NOMO-1 (cell line): ENCODE results near the gene FRAT2.

Experiments used
- DNase-seq, 2 experiments: peaks; one replicate each; lab custom pipeline; 2025; ENCODE audit not compliant: unreplicated experiment in 2 of 2; lab: John Stamatoyannopoulos, UW

Gene FRAT2, protein sequence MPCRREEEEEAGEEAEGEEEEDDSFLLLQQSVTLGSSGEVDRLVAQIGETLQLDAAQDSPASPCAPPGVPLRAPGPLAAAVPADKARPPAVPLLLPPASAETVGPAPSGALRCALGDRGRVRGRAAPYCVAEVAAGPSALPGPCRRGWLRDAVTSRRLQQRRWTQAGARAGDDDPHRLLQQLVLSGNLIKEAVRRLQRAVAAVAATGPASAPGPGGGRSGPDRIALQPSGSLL

DNA sequence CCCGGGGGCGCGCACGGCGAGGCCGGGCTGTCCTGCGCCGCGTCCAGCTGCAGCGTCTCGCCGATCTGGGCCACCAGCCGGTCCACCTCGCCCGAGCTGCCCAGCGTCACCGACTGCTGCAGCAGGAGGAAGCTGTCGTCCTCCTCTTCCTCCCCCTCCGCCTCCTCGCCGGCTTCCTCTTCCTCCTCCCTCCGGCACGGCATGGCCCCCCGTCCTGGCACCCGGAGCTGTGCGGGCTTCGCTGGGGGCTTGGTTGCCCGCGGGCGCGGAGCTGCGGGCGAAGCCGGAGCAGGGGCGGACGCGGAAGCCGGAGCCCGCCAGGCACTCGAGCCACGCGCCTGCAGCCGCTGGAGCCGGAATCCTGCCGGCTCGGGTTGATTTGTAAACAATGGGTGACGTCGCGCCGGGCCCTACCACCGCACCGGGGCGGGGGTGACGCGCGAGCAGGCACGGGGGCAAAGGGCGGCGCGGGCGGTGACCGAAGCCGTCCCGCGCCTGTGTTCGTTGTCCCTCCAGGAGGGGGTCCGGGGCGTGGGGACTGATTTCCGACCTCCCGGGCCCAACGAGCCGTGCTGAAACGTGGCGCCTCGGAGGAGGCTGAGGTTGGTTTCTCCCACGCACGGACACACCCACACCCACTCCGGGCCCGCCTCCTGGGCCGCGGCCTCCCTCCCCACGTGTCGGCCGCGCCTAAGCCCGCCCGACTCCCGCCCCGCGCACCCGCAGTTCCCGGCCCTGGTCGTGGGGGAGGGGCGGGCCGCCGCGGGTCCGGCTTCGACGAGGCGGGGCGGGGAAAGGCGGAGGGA is at the start of gene FRAT2:
Gene FRAT2 (minus strand): TSS at position 360 of the 806 bp plus-strand sequence. CDS start 157 bp downstream, at position 203.
- DNase-seq: peak; percentile 84 to 92

DNA sequence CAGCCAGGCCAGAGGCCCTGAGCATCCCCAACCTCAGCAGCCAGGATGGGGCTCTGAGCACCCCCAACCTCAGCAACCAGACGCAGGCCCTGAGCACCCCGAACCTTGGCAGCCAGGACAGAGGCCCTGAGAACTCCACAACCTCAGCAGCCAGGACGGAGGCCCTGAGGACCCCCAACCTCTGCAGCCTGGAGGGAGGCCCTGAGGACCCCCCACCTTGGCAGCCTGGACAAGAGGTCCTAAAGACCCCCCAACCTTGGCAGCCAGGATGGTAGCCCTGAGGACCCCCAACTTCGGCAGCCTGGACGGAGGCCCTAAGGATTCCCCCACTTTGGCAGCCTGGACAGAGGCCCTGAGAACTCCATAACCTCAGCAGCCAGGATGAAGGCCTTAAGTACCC is 49.6 kb upstream of the FRAT2 start:
- DNase-seq: no peak

DNA sequence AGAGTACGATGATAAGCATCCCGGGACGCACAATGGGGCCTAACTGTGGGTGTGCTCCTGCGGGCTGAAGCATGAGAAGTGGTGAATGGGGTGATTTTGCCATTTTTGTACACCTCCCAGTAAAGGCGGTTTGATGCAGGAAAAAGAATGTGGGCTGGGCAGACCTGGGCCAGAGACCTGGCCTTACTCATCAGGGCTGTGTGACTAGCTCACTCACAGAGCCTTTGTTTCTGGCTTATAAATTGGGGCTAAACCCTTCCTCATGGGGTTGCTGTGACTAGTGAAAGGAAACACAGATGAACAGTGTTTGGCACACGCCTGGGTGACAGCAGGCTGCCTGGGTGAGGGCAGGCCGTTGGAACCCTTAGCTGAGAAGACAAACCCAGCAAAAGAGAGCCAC is 48.6 kb upstream of the FRAT2 start:
- no peak for DNase-seq

DNA sequence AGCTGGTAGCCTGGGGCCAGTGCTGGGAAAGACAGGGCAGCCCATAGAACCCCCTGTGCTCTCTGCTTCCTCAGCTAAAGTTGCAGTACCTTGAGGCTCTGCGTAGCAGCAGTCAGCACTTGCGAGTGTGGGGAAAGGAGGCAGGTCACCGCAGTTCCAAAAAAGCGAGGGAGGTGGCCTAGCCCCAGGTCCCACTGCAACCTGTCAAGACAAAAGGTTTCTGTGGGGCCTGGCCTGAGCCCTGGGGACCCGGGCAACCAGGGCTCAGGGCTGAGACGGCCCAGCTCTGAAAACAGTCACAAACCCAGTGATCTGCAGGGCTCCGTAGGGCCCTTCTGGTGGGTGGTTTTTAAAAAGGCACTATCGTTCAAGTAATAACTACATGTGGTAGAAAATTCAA is 47.1 kb upstream of the FRAT2 start:
- DNase-seq: no peak

DNA sequence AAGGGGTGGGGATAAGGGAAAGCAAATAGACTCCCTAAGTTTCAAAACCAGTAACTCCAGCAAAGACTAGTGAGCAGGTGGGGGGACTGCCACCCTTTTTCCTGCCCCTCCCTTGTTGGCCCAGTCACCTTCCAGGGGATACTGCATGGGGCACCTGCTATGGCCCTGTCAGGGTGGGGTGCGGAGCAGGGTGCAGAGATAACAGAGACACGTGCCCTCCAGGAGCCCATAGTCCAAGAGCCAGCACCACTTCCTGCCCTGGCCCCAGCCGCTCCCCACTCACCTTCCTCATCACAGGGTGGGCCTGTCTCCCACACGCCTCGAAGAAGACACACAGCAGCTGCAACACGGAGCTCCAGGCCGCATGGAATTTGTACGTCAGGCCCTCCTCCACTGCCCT is 46.0 kb upstream of the FRAT2 start:
- no peak for DNase-seq

DNA sequence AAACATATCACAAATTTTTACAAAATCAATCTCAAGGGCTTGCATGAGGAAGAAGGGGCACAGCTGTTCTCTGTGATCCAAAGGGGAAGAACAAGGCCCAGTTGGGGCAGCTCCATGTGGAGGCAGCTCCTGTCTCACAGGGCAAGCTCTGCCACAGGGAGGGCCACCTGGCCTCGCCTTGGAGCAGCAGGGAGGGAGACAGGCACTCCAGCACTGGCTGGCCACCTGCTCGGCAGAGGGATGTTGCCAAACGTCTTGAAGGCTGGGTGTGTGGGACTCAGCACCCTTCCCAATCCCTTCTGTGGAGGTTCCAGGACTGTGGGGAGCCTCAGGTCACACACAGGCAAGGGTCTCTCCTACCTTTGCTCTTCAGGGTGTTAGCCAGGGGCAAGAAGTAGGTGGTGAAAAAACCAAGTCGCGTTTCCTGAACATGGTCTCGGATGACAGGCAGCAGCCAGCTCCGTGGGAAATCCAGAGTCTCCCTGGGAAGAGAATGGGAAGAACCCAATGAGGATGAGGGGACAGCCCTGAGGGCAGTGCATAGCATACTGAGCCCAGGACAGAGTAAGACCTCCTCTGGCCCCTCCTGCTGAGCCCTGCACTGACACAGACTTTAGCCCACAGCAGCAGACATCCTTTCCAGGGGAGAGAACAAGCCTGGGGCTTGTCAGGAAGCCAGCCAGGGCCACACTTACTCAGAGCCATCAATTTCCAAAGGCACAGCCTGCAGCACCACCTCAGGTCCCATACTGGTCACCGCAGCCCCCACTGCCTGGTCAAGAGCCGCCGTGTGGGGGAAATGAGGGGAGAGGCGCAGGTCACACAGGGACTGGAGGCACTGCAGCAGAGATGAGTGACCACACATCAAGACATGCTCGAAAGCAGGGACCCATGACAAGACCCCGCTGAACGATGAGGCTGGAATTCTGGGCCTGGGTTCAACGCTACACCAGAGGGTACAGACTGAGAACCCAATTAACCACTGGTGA is 44.7 kb upstream of the FRAT2 start:
- DNase-seq: no peak

DNA sequence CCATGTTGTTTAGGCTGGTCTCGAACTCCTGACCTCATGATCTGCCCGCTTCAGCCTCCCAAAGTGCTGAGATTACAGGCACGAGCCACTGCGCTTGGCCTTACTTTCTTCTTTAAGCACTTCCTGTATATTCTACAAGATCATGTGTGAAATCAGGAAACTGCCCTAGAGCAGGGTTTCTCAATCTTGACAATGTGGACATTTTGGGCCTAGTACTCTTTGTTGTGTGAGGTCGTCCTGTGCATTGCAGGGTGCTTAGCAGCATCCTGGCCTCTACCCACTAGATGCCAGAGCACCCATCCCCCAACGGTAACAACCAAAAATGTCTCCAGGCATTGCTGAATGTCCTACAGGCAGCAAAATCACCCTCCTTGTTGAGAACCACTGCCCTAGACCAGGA is 41.9 kb upstream of the FRAT2 start:
- DNase-seq: peak; percentile 76 to 82

DNA sequence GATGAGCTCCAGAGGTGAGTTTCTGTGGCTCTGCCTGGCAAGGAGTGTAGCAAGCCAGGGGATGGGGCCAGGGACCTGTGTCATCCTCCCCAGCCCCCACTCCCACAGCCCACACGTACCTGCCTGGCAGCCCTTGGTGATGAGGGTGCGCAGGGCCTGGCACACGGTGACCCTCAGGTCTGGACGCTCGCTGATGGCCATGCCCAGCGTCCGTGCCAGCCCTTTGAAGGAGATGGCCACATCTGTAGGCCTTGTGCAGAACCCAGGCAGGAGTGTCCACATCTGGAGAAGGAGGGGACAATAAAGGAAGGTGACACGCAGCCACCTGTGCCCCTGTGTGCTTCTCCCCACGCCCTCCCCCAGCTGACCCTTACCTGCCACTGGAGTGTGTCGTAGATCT is 38.9 kb upstream of the FRAT2 start:
- no peak for DNase-seq

DNA sequence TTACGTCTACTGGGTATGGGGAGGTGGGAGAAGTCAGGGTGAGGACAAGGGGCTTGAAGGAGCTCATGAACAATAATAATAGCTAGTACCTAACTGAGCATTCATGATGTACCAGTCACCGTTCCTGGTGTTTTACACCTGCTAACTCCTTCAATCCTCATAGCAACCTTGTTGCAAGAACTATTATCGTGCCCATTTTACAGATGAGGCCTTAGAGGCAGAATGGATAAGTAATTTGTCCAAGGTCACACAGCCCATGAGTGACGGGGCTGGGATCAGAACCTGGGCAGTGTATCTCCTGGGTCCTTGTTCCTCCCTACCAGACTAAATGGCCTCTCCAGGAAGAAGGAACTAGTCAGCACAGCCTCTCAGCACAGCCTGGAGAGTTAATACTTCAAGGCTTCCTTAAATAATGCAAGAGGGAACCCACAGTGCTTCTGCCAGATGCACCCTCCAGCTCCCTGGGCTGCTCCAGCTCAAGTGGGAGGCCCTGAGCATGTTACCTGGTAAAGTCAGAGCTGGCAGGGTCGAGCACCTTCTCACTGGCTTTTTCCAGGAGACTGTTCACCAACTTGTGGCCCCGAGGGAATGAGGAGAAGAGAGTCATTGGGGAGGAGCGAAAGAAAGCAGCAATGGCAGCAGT is 37.8 kb upstream of the FRAT2 start:
- DNase-seq: no peak

DNA sequence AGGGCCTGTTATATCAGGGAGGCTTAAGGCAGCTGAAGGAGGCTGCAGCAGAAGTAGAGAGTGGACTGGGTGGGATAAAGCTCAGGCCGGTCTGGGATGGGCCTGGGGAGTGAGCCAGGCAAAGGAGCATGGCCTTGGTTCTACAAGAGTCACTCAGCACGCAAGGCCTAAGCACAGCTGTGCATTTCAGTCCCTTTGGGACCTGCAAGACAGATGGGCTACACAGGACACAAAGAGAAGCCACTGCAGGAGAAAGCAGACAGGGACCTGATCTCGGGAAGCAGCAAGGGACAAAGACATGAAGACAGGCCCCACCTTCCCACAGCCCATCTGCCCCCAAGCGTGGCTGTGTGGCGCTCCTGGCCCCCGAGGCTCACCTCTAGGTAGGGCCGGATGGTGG is 37.2 kb upstream of the FRAT2 start:
- DNase-seq: no peak

DNA sequence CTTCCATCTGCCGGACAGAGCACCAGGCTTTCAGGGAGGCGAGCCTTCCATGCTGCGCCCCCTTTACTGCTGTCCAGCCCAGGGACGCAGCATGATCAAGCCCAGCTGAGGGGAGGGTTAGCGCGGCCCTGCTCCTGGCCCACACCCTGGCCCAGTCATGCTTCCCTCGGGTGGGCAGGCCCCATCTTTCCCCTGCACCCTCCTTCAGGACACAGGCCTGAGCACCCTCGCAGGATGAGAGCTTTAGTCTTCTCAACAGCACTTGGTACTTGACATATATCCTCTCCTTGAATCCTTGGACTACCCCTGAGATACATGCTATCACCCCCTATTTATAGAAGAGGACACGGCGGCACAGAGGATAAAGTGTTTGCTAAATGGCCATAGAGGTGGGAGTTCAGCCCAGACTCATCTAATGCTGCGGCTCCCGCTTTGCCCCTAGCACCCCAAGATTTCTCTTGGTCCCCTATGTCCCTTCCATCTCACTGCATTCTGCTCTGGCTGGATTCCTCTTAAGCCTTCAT is 32.7 kb upstream of the FRAT2 start:
- no peak for DNase-seq

DNA sequence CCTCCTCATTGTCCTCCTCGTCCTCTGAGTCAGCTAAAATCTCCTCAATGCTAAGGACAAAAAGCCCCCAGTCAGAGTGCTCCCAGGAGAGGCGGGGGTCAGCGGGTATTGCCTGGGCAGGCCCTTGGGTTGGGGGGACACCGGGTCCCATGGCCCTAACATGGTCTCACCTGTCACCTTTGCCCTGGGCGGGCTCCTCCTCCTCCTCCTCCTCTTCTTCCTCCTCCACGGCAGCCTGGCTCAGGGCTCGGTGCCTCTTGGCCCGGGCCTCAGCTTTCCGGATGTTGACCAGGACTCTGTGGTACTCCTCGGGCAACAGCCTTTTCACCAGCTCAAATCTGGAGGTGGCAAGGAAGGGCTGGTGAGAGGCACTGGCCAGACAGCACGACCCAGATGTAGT is 32.0 kb upstream of the FRAT2 start:
- no peak for DNase-seq

DNA sequence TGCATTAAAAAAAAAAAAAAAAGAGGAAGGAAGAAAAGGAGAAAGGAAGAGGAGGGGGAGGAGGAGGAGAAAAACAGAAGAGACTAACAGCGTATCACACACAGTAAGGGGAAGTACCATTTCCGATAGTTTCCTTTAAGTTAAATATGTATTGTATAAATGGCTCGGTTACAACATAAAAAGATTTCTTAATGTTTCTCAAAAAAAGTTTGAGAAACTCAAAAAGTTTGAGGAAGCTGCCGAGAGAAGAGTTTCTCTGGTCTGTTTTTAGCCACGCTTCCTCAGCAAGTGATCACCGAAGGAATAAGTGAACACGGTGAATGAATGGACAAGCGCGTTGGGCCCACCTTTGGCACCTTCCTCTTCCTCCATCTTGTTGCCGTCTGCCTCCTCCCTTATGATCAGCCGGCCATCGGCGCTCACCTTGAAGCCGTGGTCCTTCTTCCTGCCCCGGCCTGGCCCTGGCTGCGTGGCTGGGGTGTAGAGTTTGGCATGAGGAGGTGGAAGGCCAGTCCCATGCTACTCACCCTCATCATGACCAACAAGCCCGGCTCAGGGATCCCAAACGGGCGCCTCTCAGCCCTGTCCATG is 31.3 kb upstream of the FRAT2 start:
- peak; percentile 86 to 99 for DNase-seq

DNA sequence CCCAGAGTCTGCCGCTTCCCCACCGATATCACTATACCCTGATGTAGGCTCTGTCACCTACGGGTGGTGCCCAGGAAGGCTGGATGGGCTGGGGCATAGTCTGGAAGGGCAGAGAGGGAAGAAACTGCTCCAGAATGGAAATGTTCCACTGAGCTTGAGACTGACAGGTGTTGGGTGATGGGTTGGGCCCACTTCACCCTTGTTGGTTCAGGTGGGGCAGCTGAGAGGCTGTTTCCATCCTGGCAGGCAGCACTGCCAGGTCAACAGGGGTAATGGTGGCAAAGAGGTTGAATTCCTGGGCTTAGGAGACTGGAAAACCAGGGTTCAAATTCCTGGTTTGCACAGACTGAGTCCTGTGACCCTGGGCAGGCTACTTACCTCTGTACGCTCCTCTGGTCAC is 28.5 kb upstream of the FRAT2 start:
- no peak for DNase-seq

DNA sequence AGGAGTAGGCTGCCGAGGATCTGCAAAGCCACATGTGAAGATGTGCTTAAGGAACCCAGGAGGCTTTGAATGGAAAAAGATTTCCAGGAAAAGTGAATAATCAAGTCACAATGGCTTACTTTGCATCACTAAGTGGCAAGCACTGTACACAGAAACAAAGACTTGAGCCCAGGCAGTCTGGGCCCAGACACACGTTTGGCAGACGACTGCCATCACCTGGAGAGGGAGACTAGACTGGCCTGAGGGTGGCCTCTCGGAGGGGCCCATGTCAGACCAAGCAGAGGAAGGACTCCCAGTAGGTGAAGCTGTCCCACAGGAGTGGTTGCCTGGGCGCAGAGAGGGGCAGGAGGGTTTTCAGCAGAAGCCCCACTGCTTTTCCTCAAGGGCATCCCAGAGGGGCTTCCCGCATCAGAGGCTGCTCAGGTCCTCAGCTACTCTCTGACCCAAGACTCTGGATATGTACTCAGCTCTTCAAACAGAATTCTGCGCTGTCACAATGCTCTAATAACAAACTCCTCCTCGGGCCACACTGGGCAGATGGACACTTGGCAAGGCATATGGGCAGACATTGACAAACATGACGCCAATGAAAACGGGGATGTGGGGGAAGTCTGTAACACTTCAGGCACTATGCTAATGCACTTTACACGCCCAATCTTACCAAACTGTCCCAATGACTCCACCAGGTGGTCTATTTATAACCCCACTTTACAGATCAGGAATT is 27.9 kb upstream of the FRAT2 start:
- no peak for DNase-seq

DNA sequence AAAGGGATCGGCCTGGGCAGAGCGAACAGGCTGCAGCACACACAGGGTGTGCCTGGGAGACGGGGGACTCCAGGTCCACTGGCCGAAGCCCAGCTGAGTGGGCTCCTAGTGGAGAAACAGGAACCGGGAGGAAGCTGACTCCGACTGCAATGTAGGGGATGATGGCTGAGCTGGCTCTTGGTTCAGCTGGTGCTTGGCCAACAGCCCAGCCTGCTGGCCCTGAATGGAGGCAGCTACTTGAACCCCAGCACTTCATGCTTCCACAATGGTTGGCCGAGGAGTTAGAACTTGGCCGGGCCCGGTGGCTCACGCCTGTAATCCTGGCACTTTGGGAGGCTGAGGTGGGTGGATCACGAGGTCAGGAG is 27.0 kb upstream of the FRAT2 start:
- no peak for DNase-seq

DNA sequence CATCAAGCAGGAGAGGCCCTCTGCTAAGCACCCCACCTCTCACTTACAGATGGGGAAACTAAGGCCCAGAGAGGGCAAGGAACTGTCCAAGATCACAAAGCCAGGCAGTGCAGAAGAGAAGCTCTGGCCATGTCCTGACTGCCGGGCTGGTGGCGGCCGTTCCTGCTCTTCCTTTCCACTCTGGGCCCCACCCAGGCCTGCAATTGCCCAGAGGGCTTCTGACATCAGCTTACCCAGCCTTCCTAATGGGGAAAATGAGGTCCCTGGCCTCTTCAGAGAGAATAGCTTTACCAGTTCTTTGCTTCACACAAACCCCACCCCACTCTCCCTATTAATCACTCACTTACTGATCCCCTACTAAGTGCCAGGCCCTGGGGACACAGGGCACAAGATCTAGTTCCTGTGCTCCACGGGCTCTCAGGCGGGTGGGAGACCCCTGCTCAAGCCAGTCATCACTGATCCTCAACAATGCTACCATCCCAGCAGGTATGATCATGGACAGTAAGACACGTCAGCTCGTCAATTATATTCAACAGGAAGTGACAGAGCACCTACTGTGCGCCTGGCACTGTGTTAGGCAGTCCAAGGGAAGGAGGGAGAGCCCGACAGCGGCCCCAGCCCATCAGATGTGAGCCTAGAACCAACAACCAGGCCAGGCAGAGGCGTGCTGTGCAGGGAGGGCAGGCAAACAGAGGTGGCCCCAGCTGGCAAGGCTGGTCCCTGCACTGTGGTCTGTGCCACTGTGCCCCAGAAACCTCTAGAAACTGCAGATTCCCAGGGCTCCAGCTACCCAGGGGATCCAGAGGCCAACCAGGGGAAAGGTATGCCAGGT is 26.4 kb upstream of the FRAT2 start:
- no peak for DNase-seq

DNA sequence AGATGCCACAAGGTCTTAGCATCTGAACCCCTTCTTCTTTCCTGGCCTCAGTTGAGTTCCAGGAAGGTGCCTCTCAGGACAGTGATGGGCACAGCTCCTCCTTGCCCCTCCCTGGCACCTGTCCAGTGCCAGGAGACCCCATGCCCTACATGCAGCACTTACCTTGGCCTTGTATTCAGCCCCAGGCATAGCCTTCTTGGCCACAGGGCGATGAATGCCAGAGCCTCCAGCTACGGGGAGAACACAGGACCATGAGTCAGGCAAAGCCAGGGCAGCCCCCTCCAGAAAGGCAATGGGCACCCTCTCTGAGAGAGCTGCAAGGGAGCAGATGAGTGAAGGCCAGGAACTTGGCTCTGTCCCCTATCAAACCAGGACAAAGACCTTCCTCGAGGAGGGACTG is 24.3 kb upstream of the FRAT2 start:
- DNase-seq: no peak

DNA sequence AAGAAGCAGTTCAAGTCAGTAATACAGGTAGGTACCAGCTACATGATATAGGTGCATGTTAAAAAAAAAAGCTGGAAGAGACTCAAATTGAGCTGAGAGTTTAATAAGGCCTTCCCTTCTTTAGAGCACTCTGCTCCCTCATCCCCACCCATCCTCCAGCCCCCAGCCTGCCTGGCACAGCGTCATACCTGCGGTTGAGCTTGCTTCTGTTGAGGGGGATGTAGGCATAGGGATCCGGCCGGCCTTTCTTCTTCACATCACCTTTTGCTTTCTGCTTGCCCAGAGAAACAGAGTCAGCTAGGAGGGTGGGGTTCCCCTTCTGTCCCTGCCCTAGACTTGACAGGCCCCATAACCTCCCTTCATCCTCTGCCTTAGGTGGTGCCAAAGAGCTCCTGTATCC is 23.8 kb upstream of the FRAT2 start:
- DNase-seq: no peak
